SK-N-SH (cell line): ENCODE results near the gene BRI3. TPM values are rescaled to one million over a fixed set of nuclear protein-coding genes. Genes with fewer than 3 reads are reported as not detected.

Source experiments
- CTCF ChIA-PET: fragments of 300-600, 350-600 bp; formaldehyde crosslinking; extraction: SDS; loops from one replicate; lab custom pipeline; 2021; lab: Yijun Ruan, JAX
- POLR2A ChIA-PET: fragments of 350-600 bp; sonication (Branson Sonifier 250); formaldehyde crosslinking; extraction: SDS; loops from one replicate; lab custom pipeline; 2020; ENCODE audit warnings: antibody characterized with exemption, inconsistent platforms; lab: Yijun Ruan, JAX
- DNase-seq: peaks from one replicate; pipeline ENCODE4 v3.0.0; 2012
- H2AFZ ChIP-seq: fragments of 200-600 bp; sonication (generic); 2 replicates; pipeline ENCODE4 v1.8.1; 2016; ENCODE audit warnings: antibody characterized with exemption, mild to moderate bottlenecking, low read depth
- H3F3A ChIP-seq: fragments of 200-600 bp; sonication (generic); replicated peaks from 2 replicates; pipeline ENCODE3; 2016; ENCODE audit warnings: antibody characterized with exemption, mild to moderate bottlenecking; ENCODE audit not compliant: insufficient read depth
- H3K27ac ChIP-seq, 2 experiments: fragments of 200-500 bp in 1 of 2; fragments of 200-600 bp in 1 of 2; sonication (Bioruptor generic) in 1 of 2; sonication (generic), shearing (Covaris generic) in 1 of 2; 2 replicates each; pipeline versions ENCODE4 v1.5.1 to v1.6.1; 2014 to 2016; ENCODE audit warnings: low read depth in 2 of 2, inconsistent platforms in 1 of 2, low read length in 1 of 2, mild to moderate bottlenecking in 1 of 2, mixed read lengths in 1 of 2
- H3K27me3 ChIP-seq: fragments of 200-600 bp; sonication (generic), shearing (Covaris generic); 2 replicates; pipeline ENCODE4 v1.6.1; 2016; ENCODE audit warnings: mixed run types; ENCODE audit not compliant: insufficient read depth
- H3K36me3 ChIP-seq, 2 experiments: fragments of 200-500 bp in 1 of 2; fragments of 200-600 bp in 1 of 2; sonication (Bioruptor generic) in 1 of 2; sonication (generic) in 1 of 2; replicated peaks in 1 of 2; 2 replicates each; pipeline versions ENCODE3 to v1.5.1; 2014 to 2016; ENCODE audit warnings: low read length in 1 of 2, mild to moderate bottlenecking in 1 of 2; ENCODE audit not compliant: insufficient read depth in 2 of 2, control insufficient read depth in 1 of 2
- H3K4me1 ChIP-seq, 2 experiments: fragments of 200-500 bp in 1 of 2; fragments of 200-600 bp in 1 of 2; sonication (Bioruptor generic) in 1 of 2; sonication (generic), shearing (Covaris generic) in 1 of 2; 2 replicates each; pipeline versions ENCODE4 v1.5.1 to v1.6.1; 2014 to 2016; ENCODE audit warnings: low read depth in 1 of 2, low read length in 1 of 2, mixed run types in 1 of 2; ENCODE audit not compliant: insufficient read depth in 2 of 2, control insufficient read depth in 1 of 2
- H3K4me2 ChIP-seq: fragments of 200-600 bp; sonication (generic), shearing (Covaris generic); 2 replicates; pipeline ENCODE4 v1.6.1; 2017; ENCODE audit warnings: mixed run types
- H3K4me3 ChIP-seq, 2 experiments: fragments of 200-500 bp in 1 of 2; fragments of 200-600 bp in 1 of 2; sonication (Bioruptor generic) in 1 of 2; sonication (generic), shearing (Covaris generic) in 1 of 2; 2 replicates each; pipeline versions ENCODE4 v1.5.1 to v1.8.1; 2014 to 2016; ENCODE audit warnings: low read depth in 2 of 2, inconsistent platforms in 1 of 2, low read length in 1 of 2, mild to moderate bottlenecking in 1 of 2, mixed read lengths in 1 of 2, moderate library complexity in 1 of 2
- H3K79me2 ChIP-seq: fragments of 200-600 bp; sonication (generic); 2 replicates; pipeline ENCODE4 v1.8.1; 2017; ENCODE audit warnings: mild to moderate bottlenecking; ENCODE audit not compliant: insufficient read depth
- H3K9ac ChIP-seq: fragments of 200-600 bp; sonication (generic); 2 replicates; pipeline ENCODE4 v1.6.1; 2017; ENCODE audit warnings: mixed run types
- H3K9me2 ChIP-seq: fragments of 200-600 bp; sonication (generic); 2 replicates; pipeline ENCODE4 v1.6.1; 2017; ENCODE audit warnings: mixed run types
- H3K9me3 ChIP-seq: fragments of 200-600 bp; sonication (generic); 2 replicates; pipeline ENCODE4 v1.6.1; 2017; ENCODE audit warnings: mixed run types, mild to moderate bottlenecking, moderate library complexity
- H4K20me1 ChIP-seq: fragments of 200-600 bp; sonication (generic); 2 replicates; pipeline ENCODE4 v1.6.1; 2017; ENCODE audit warnings: mild to moderate bottlenecking, mixed run types; ENCODE audit not compliant: insufficient read depth
- CHD2 ChIP-seq: fragments of 150-350 bp; IDR thresholded peaks from 2 replicates; pipeline ENCODE4 v1.6.1; 2018; ENCODE audit warnings: low read length; ENCODE audit not compliant: partially characterized antibody
- FOSL2 ChIP-seq: IDR thresholded peaks from 2 replicates; pipeline ENCODE4 v1.4.0; 2012; ENCODE audit warnings: low read depth, mild to moderate bottlenecking, moderate library complexity, borderline replicate concordance
- GABPA ChIP-seq: IDR thresholded peaks from 2 replicates; pipeline ENCODE4 v1.4.0; 2012; ENCODE audit warnings: low read depth, mild to moderate bottlenecking
- IRF3 ChIP-seq: fragments of 150-350 bp; IDR thresholded peaks from 2 replicates; pipeline ENCODE4 v1.6.1; 2016; ENCODE audit warnings: mild to moderate bottlenecking, low read depth, low read length
- MEF2A ChIP-seq: IDR thresholded peaks from 2 replicates; pipeline ENCODE4 v1.4.0; 2012; ENCODE audit warnings: low read depth, borderline replicate concordance
- REST ChIP-seq: IDR thresholded peaks from 2 replicates; pipeline ENCODE4 v1.6.1; 2012; ENCODE audit warnings: mild to moderate bottlenecking, low read depth, low read length, moderate library complexity
- TAF1 ChIP-seq: IDR thresholded peaks from 2 replicates; pipeline ENCODE4 v1.6.1; 2012; ENCODE audit warnings: low read depth, mild to moderate bottlenecking, low read length, moderate library complexity, borderline replicate concordance
- TCF12 ChIP-seq: IDR thresholded peaks from 2 replicates; pipeline ENCODE4 v1.4.0; 2012
- whole genome bisulfite sequencing: methylation state at CpG from one replicate; pipeline ENCODE4 v1.1.6; 2017; ENCODE audit warnings: low lambda C conversion rate; 5-methylcytosine and 5-hydroxymethylcytosine counted together
- polyA plus RNA-seq, 3 experiments: library from polyadenylated mRNA; depleted of rRNA; stranded (reverse); fragments of >200 nt; gene quantifications; 2 replicates each; pipeline ENCODE4 v1.2.3, GENCODE V29; 2012
- TF ChIP-seq, protein P1 (sequence below): IDR thresholded peaks from 2 replicates; pipeline ENCODE4 v1.4.0; 2012; ENCODE audit warnings: low read depth, borderline replicate concordance
- TF ChIP-seq, protein P2 (sequence below): fragments of 150-350 bp; IDR thresholded peaks from 2 replicates; pipeline ENCODE4 v1.6.1; 2017; ENCODE audit warnings: antibody characterized with exemption, low read length, low read depth, borderline replicate concordance

The BRI3 gene
- polyA plus RNA-seq, 1 of the 3 experiments (the other 2 are of a cell fraction), result 128 TPM

GRCh38 chr7:98287486-98287959, 6.0 kb downstream of the BRI3 start:
- Histone ChIP-seq H3K4me1 (peaks cover 35 to 43% of the 10 kb centered on the region in 2 experiments; a peak in 3 of 4 replicates), H3K27me3 (no peaks in the 10 kb centered on the region), H3K27ac (no peak overlapping the region), H3K4me3 (no peak overlapping the region), H3K79me2 (peaks cover 100% of the 10 kb centered on the region), H3K36me3 (peaks cover 15 to 39% of the 10 kb centered on the region in 2 experiments), H3K9me3 (no peaks in the 10 kb centered on the region), H2AFZ (no peak overlapping the region), H3K9ac (no peak overlapping the region), H4K20me1 (peaks cover 87% of the 10 kb centered on the region), H3K9me2 (no peaks in the 10 kb centered on the region), H3F3A (peaks cover 11% of the 10 kb centered on the region), H3K4me2 (peak overlapping the region; percentile 96; the same call in 1 of the 2 replicates)
- TF ChIP-seq, protein P1, sequence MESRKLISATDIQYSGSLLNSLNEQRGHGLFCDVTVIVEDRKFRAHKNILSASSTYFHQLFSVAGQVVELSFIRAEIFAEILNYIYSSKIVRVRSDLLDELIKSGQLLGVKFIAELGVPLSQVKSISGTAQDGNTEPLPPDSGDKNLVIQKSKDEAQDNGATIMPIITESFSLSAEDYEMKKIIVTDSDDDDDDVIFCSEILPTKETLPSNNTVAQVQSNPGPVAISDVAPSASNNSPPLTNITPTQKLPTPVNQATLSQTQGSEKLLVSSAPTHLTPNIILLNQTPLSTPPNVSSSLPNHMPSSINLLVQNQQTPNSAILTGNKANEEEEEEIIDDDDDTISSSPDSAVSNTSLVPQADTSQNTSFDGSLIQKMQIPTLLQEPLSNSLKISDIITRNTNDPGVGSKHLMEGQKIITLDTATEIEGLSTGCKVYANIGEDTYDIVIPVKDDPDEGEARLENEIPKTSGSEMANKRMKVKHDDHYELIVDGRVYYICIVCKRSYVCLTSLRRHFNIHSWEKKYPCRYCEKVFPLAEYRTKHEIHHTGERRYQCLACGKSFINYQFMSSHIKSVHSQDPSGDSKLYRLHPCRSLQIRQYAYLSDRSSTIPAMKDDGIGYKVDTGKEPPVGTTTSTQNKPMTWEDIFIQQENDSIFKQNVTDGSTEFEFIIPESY, result no peak
- no peak for DNase-seq
- 100% methylated on average over 11 of the region's 14 CpGs for WGBS
- CTCF ChIA-PET, result interaction anchor here (4.0 kb wide), 1 partner anchor 114 kb away, joined by 14 read pairs; the partner anchor contains the start of gene BAIAP2L1
- POLR2A ChIA-PET, result interaction anchor here (0.6 kb wide), 1 partner anchor 34 kb away, joined by 4 read pairs; no protein-coding TSS in a partner anchor

- Histone ChIP-seq H3K27ac (no peak overlapping the region), H3K36me3 (peaks cover 21 to 46% of the 10 kb centered on the region in 2 experiments), H3K9ac (no peak overlapping the region), H3F3A (peaks cover 14% of the 10 kb centered on the region), H3K4me3 (no peak overlapping the region), H3K79me2 (peaks cover 99% of the 10 kb centered on the region), H3K9me2 (no peaks in the 10 kb centered on the region), H2AFZ (no peak overlapping the region), H3K4me1 (peaks cover 30 to 36% of the 10 kb centered on the region in 2 experiments; a peak in 3 of 4 replicates), H3K4me2 (no peak overlapping the region), H3K27me3 (no peaks in the 10 kb centered on the region), H3K9me3 (no peaks in the 10 kb centered on the region), H4K20me1 (peaks cover 91% of the 10 kb centered on the region)
- WGBS, result 82% methylated on average over 9 of the region's 12 CpGs
- CTCF ChIA-PET, result interaction anchor here (4.0 kb wide), 1 partner anchor 113 kb away, joined by 14 read pairs; the partner anchor contains the start of gene BAIAP2L1
- TF ChIP-seq GABPA (no peak), MEF2A (no peak), REST (no peak), CHD2 (no peak), IRF3 (no peak), FOSL2 (no peak), TCF12 (no peak), TAF1 (no peak)
- TF ChIP-seq, protein P2, sequence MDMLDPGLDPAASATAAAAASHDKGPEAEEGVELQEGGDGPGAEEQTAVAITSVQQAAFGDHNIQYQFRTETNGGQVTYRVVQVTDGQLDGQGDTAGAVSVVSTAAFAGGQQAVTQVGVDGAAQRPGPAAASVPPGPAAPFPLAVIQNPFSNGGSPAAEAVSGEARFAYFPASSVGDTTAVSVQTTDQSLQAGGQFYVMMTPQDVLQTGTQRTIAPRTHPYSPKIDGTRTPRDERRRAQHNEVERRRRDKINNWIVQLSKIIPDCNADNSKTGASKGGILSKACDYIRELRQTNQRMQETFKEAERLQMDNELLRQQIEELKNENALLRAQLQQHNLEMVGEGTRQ, result no peak
- POLR2A ChIA-PET, result interaction anchor here (0.6 kb wide), 2 partner anchors 14 to 35 kb away, joined by 3 to 4 read pairs; no protein-coding TSS in a partner anchor
- peak; percentile 35 for DNase-seq
Measured at GRCh38 chr7:98288064-98288823, 6.8 kb downstream of the BRI3 start.
